ENCODE results near the gene LAGE3.

Gene LAGE3

GRCh38 chrX:154431341-154431740 is 47.7 kb downstream of the LAGE3 start:
- DNase-seq, result no peak

GRCh38 chrX:154430916-154431315 is 48.2 kb downstream of the LAGE3 start:
- DNase-seq, result no peak

- DNase-seq, result no peak
Measured at GRCh38 chrX:154430479-154430878, 48.6 kb downstream of the LAGE3 start.

DNA sequence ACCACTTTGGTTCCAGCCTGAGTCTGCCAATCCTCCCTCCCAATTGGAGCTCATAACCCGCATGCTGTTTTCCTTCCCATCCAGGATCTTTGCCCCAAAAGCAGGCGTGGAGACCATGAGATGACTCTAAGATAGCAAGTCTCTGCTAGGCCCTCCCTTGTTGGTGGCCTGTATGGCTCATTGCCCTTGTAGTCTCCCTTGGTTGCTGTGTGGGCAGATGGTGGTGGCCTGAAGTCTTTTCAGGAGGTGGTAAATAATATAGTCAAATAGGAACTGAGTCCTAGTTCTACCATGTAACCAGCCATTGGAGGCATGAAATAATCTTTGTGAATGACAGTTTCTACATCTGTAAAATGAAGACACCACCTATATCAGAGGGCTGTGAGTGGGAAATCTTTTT is 49.4 kb downstream of the LAGE3 start:
- no peak for DNase-seq

DNA sequence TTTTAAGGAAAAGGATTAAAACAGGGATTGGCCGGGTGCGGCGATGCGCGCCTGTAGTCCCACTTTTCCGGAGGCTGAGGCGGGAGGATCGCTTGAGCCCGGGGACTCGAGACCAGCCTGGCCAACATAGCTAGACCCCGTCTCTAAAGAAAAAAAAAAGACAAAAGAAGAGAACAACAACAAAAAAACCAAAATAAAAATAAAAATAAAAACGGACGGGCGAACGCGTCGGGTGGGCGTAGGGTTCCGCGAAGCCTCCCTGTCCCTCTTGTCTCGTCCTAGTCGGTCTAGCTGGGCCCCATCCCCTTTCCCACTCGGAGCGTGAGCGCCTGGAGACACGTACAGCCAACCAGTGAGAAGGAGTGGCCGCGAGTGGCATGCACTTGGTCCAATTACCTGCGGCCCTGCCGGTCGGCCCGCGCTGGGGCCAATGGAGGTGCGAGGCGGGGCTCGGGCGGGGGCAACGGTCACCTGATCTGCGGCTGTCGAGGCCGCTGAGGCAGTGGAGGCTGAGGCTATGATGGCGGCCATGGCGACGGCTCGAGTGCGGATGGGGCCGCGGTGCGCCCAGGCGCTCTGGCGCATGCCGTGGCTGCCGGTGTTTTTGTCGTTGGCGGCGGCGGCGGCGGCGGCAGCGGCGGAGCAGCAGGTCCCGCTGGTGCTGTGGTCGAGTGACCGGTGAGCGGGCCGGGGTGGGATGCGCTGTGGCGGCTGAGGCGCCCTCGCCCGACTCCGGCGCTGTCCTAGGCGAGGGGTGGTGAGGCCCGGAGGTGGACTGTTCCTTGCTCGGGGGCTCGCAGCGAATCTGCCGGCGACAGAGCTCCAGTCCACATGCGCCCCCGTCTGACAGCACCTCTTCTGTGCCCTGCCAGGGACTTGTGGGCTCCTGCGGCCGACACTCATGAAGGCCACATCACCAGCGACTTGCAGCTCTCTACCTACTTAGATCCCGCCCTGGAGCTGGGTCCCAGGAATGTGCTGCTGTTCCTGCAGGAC is 50.6 kb downstream of the LAGE3 start, which contains the start of gene ATP6AP1:
Gene ATP6AP1, plus strand, starts transcription at position 502 of the 996 bp plus-strand sequence. Its CDS starts 16 bp downstream, at position 518.
- DNase-seq, result peak; percentile 83

Data from NK-92 treated with Interleukin-12 subunit alpha and Interleukin-12 subunit beta, amount 100 ng/mL, for 24 hours (cell line).